SH-SY5Y (cell line): Measurements from ENCODE around the gene JAZF1.

Experiments
- GATA2 ChIP-seq: IDR thresholded peaks from 2 replicates; pipeline ENCODE4 v1.6.1; 2011; ENCODE audit warnings: mild to moderate bottlenecking, low read depth, low read length
- GATA3 ChIP-seq: IDR thresholded peaks from 2 replicates; pipeline ENCODE4 v1.6.1; 2011; ENCODE audit warnings: low read depth, mild to moderate bottlenecking, low read length, moderate library complexity

GRCh38 chr7:27933671-27934565 is 246.7 kb downstream of the JAZF1 start:
- TF ChIP-seq GATA3 (no peak), GATA2 (no peak)
